ENCODE results near the gene PCED1A.

PCED1A gene

DNA sequence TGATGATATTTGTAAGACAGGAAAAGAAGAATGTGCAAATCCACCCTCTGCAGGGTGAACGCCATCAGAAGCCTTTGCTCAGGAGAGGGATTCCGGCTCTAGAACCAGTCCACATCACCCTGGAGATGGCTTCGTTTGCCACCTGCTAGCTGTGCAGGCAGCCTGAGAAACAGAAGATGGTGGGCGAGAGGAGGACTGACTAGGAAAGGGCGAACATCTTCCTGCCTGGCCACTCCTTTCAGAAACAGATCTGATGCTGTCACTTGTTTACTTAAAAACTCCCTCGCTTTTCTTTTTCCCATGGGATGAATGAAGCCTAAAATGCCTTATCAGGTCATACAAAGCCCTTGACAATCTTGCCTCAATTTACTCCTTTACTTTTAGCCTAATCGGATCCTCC, 34.0 kb upstream of the PCED1A start:
- Histone ChIP-seq H3K9ac (ENCODE audit: low read depth, low read length) (peak overlapping the region; percentile 81; the same call in 1 of the 2 replicates), H3K4me1 (ENCODE audit: insufficient read depth, low read length) (peaks cover 22% of the 10 kb centered on the region), H3K27ac (ENCODE audit: low read depth, low read length) (no peak overlapping the region), H3K4me3 (ENCODE audit: low read length) (peak overlapping the region; percentile 98), H3K36me3 (ENCODE audit: insufficient read depth, low read length) (peaks cover 7% of the 10 kb centered on the region; the same call in 1 of the 2 replicates), H3K27me3 (ENCODE audit: insufficient read depth, low read length) (peaks cover 22% of the 10 kb centered on the region), H3K9me3 (ENCODE audit: insufficient read depth, low read depth, low read length) (no peaks in the 10 kb centered on the region)
- WGBS: 57% methylated on average over 7 of the region's 7 CpGs

DNA sequence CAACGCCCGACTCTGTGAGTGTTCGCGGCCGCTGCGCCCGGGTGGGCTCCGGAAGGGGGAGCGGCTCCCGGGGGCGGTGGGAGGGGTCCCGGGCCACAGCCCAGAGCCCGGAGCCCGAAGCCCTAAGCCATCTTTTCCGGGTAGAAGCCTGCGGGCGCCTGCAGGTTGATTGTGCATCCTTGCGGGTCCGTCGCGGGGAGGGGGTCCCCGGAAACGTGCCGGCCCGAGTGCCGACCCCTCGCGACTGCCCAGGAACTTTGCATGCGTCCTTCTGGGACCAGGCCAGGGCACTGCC, 33.2 kb upstream of the PCED1A start:
- H3K36me3 ChIP-seq (ENCODE audit: insufficient read depth, low read length): peaks cover 7% of the 10 kb centered on the region; the same call in 1 of the 2 replicates
- no peaks in the 10 kb centered on the region for H3K9me3 ChIP-seq (ENCODE audit: insufficient read depth, low read depth, low read length)
- WGBS: under 1% methylated on average over 29 of the region's 29 CpGs
- H3K4me1 ChIP-seq (ENCODE audit: insufficient read depth, low read length): peaks cover 22% of the 10 kb centered on the region
- H3K4me3 ChIP-seq (ENCODE audit: low read length): peak overlapping the region; percentile 98
- peaks cover 22% of the 10 kb centered on the region for H3K27me3 ChIP-seq (ENCODE audit: insufficient read depth, low read length)
- peak overlapping the region; percentile 81 for H3K9ac ChIP-seq (ENCODE audit: low read depth, low read length)
- peak overlapping the region; percentile 73 for H3K27ac ChIP-seq (ENCODE audit: low read depth, low read length)

DNA sequence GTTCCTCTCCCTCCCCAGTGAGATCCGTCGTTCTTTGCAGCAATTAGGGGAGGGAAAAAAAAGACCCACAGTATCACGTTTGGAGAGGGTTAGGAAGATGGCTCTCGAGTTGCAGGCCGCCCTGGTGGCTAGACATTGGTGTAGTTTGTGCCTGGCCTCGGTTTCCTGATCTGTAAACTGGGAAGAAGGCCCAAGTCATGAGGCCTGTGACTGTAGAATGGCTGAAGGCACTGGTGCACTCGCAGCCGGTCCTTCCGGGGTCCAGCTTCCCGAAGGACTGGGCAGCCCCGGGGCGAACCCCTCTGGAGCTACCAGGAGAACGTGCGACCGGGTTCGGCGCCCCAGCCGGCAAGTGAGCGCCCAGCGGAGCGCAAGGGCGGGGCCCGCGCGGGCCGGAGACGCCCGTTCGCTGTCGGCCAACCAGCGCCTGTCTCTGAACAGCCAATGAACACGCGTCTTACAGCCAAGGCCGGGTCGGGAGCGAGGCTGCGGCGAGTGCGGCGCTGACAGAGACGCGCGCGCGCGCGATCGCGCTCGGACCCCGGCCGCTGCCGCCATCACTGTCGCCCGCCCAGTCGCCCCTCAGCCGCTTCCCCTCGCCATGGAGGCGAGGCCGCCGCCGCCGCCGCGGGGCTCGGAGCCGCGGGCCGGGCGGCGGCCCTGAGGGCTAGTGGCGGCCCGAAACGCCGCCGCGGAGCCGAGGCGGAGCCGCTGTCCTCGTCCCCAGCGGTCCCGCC, 32.7 kb upstream of the PCED1A start, which contains the start of gene PTPRA:
Gene PTPRA (plus strand): TSS at position 472 of the 737 bp plus-strand sequence. CDS start 90,797 bp downstream, outside the sequence.
- Histone ChIP-seq H3K4me1 (ENCODE audit: insufficient read depth, low read length) (peaks cover 22% of the 10 kb centered on the region), H3K9me3 (ENCODE audit: insufficient read depth, low read depth, low read length) (no peaks in the 10 kb centered on the region), H3K36me3 (ENCODE audit: insufficient read depth, low read length) (peaks cover 7% of the 10 kb centered on the region; the same call in 1 of the 2 replicates), H3K27ac (ENCODE audit: low read depth, low read length) (peak within 1 kb of the TSS; percentile 73), H3K9ac (ENCODE audit: low read depth, low read length) (peak within 1 kb of the TSS; percentile 81), H3K27me3 (ENCODE audit: insufficient read depth, low read length) (peaks cover 22% of the 10 kb centered on the region), H3K4me3 (ENCODE audit: low read length) (peak within 1 kb of the TSS; percentile 98)
- WGBS: under 1% methylated on average over 83 of the region's 83 CpGs

DNA sequence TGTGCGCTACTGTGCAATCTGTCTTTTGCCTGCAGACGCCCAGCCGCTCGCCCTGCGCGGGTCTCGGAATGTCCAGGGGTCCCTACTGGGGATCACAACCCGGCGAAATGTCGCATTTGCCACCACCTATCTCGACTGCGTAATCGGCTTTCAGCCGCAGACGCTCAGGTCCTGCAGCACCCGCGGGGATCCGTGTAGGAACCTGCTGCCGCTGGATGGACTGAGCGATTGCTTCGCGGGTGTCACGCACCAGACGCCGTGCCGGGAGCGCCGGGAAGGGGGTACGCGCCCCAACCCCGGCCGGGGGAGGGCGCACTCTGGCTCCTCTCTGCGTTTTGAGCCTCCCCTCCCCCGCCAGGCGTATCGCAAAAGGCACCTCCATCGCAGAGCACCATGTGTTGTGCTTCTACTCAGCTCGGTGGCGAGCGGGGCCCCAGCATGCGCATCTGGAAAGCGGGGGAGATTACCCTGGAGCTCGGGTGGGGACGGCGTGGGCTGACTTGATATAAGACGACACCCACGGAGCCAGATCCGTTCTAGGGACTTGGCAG, 32.1 kb upstream of the PCED1A start:
- H3K27ac ChIP-seq (ENCODE audit: low read depth, low read length): no peak overlapping the region
- H3K4me3 ChIP-seq (ENCODE audit: low read length): peak overlapping the region; percentile 98
- WGBS: under 1% methylated on average over 49 of the region's 49 CpGs
- no peaks in the 10 kb centered on the region for H3K9me3 ChIP-seq (ENCODE audit: insufficient read depth, low read depth, low read length)
- peaks cover 22% of the 10 kb centered on the region for H3K4me1 ChIP-seq (ENCODE audit: insufficient read depth, low read length)
- peaks cover 22% of the 10 kb centered on the region for H3K27me3 ChIP-seq (ENCODE audit: insufficient read depth, low read length)
- H3K9ac ChIP-seq (ENCODE audit: low read depth, low read length): peak overlapping the region; percentile 57
- peaks cover 6% of the 10 kb centered on the region; the same call in 1 of the 2 replicates for H3K36me3 ChIP-seq (ENCODE audit: insufficient read depth, low read length)

DNA sequence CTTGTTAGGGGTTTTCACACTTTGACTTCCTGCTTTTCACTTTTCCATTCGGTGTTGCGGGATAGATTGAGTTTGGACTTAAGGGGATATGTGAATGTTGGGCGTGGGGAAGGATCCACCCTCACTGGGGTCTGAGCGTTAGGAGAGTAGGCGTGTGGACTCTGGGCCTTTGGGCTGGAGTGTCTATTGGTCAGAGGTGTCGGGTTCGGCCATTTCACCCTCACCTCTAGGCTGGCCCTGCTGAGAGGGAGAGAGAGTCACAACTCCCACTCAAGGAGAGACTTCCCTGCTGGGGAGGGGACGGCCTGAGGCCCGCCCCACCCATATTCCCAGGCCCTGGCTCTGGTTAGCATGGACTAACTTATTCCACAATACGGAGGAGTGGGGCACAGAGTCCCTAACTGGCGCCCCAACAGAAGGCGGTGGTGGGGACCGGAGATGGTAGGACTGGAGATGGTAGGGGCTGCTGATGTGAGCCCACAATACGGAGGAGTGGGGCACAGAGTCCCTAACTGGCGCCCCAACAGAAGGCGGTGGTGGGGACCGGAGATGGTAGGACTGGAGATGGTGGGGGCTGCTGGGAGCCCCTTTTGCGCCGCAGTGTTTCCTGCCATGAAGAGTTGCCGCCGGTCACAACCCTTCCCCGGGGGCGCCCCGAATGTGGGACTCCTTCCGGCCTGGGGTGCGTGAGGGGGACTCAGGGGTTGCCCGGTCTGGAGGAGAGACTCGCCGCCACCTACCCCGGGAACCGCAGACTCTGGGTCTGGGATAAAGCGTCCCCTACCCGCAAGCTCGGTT, 31.4 kb upstream of the PCED1A start:
- Histone ChIP-seq H3K27me3 (ENCODE audit: insufficient read depth, low read length) (peaks cover 22% of the 10 kb centered on the region), H3K9ac (ENCODE audit: low read depth, low read length) (peak overlapping the region; percentile 57), H3K4me1 (ENCODE audit: insufficient read depth, low read length) (peaks cover 22% of the 10 kb centered on the region), H3K36me3 (ENCODE audit: insufficient read depth, low read length) (peaks cover 4% of the 10 kb centered on the region; the same call in 1 of the 2 replicates), H3K27ac (ENCODE audit: low read depth, low read length) (no peak overlapping the region), H3K4me3 (ENCODE audit: low read length) (peak overlapping the region; percentile 98), H3K9me3 (ENCODE audit: insufficient read depth, low read depth, low read length) (no peaks in the 10 kb centered on the region)
- 39% methylated on average over 32 of the region's 34 CpGs for WGBS

DNA sequence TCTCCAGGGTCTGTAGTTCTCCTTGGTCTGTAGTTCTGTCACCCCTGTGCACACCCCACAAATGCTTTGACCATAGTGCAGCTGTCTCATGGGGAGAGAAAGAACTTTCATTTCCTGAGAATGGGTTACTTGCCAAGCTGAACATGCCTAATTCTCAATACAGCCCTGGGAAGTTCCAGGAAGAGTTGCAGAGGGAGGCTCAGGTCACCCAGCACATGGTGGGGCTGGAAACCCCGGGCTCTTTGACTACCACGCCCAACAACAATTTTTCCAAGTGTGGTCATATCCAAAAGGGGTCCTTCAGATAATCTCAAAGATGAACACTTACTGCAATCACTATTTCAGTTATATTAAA, 30.6 kb upstream of the PCED1A start:
- H3K4me1 ChIP-seq (ENCODE audit: insufficient read depth, low read length): peaks cover 22% of the 10 kb centered on the region
- 0 out of 2 replicates have a peak, but pooled peaks cover 2% of the 10 kb centered on the region for H3K36me3 ChIP-seq (ENCODE audit: insufficient read depth, low read length)
- no peak overlapping the region for H3K27ac ChIP-seq (ENCODE audit: low read depth, low read length)
- no peaks in the 10 kb centered on the region for H3K9me3 ChIP-seq (ENCODE audit: insufficient read depth, low read depth, low read length)
- 83% methylated on average over 2 of the region's 2 CpGs for WGBS
- no peak overlapping the region for H3K9ac ChIP-seq (ENCODE audit: low read depth, low read length)
- H3K4me3 ChIP-seq (ENCODE audit: low read length): no peak overlapping the region
- H3K27me3 ChIP-seq (ENCODE audit: insufficient read depth, low read length): peaks cover 22% of the 10 kb centered on the region

DNA sequence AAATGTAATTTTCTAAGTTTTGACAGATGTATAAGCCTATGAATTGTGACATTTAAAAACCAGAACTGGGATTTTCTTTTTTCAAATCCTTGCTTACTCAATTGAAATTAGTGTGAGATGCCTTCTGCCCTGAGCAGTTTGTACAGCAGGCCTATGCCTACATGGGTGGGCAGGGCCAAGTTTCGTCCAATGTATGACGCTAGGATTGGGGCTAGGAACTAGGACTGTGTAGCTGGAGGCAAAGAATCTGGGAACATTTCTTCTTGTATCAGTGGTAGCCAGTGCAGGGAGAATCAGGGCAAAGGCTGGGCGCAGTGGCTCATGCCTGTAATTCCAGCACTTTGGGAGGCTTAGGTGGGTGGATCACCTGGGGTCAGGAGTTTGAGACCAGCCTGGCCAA, 28.9 kb upstream of the PCED1A start:
- Histone ChIP-seq H3K4me3 (ENCODE audit: low read length) (no peak overlapping the region), H3K4me1 (ENCODE audit: insufficient read depth, low read length) (peaks cover 12% of the 10 kb centered on the region), H3K27ac (ENCODE audit: low read depth, low read length) (no peak overlapping the region), H3K36me3 (ENCODE audit: insufficient read depth, low read length) (0 out of 2 replicates have a peak, but pooled peaks cover 2% of the 10 kb centered on the region), H3K9ac (ENCODE audit: low read depth, low read length) (no peak overlapping the region), H3K27me3 (ENCODE audit: insufficient read depth, low read length) (peaks cover 22% of the 10 kb centered on the region), H3K9me3 (ENCODE audit: insufficient read depth, low read depth, low read length) (no peaks in the 10 kb centered on the region)
- 92% methylated on average over 3 of the region's 3 CpGs for WGBS

DNA sequence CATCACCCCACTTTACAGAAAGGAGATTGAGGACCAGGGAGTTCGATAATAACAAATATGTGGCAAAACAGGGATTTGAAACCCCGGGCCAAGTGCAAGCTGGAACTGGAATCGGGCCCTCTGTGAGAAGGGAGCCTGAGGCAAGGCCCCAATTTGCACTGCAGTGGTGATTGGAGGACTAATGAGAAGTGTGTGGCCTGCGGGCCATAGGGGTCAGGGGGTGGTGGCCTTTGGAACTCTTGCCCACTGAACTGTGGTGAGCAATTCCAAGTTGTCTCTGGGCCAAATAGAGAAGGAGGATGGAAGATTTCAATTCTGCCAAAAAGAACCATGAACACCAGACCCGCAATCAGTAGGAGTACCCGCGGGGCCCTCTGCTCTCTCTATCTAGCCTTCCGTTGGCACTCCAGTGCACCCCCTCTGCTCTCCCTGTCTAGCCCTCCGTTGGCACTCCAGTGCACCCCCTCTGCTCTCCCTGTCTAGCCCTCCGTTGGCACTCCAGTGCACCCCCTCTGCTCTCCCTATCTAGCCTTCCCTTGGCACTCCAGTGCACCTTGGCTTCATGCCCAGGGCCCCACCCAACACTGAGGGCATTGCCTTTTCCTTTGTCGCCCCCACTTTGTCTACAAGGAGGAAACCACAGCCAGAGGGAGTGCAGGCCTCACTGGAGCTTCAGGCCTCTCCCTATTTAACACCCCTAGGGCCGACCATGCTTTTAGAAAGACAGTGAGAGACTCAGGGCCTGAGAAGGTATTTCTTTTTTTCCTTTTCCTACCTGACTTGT, 26.8 kb upstream of the PCED1A start:
- 92% methylated on average over 12 of the region's 12 CpGs for WGBS
- H3K27ac ChIP-seq (ENCODE audit: low read depth, low read length): no peak overlapping the region

DNA sequence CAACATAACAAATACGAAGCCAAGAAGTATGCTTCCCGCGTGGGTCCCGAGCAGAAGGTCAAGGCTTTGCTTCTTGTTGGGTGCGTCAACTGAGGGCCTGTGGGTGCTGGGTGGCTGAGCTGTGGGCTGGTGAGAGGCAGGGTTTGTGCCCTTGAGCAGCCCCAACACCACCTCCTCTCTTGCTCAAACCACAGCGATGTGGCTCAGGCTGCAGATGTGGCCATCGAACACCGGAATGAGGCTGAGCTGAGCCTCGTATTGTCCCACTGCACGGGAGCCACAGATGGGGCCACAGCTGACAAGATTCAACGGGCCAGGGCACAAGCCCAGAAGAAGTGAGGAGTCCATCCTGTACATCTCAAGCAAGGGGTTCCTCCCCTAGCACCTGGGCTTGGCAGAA, 25.8 kb upstream of the PCED1A start:
- Histone ChIP-seq H3K4me1 (ENCODE audit: insufficient read depth, low read length) (peaks cover 6% of the 10 kb centered on the region; the same call in 1 of the 2 replicates), H3K9ac (ENCODE audit: low read depth, low read length) (no peak overlapping the region), H3K27ac (ENCODE audit: low read depth, low read length) (no peak overlapping the region), H3K4me3 (ENCODE audit: low read length) (no peak overlapping the region), H3K27me3 (ENCODE audit: insufficient read depth, low read length) (peaks cover 5% of the 10 kb centered on the region; the same call in 1 of the 2 replicates), H3K36me3 (ENCODE audit: insufficient read depth, low read length) (0 out of 2 replicates have a peak, but pooled peaks cover 2% of the 10 kb centered on the region), H3K9me3 (ENCODE audit: insufficient read depth, low read depth, low read length) (no peaks in the 10 kb centered on the region)
- 96% methylated on average over 11 of the region's 11 CpGs for WGBS

More for the DNA sequence above, 26.8 kb upstream of the PCED1A start:
- H3K36me3 ChIP-seq (ENCODE audit: insufficient read depth, low read length): 0 out of 2 replicates have a peak, but pooled peaks cover 2% of the 10 kb centered on the region
- H3K4me1 ChIP-seq (ENCODE audit: insufficient read depth, low read length): peaks cover 9% of the 10 kb centered on the region; the same call in 1 of the 2 replicates
- H3K9ac ChIP-seq (ENCODE audit: low read depth, low read length): no peak overlapping the region
- H3K9me3 ChIP-seq (ENCODE audit: insufficient read depth, low read depth, low read length): no peaks in the 10 kb centered on the region
- peaks cover 16% of the 10 kb centered on the region for H3K27me3 ChIP-seq (ENCODE audit: insufficient read depth, low read length)
- H3K4me3 ChIP-seq (ENCODE audit: low read length): no peak overlapping the region

DNA sequence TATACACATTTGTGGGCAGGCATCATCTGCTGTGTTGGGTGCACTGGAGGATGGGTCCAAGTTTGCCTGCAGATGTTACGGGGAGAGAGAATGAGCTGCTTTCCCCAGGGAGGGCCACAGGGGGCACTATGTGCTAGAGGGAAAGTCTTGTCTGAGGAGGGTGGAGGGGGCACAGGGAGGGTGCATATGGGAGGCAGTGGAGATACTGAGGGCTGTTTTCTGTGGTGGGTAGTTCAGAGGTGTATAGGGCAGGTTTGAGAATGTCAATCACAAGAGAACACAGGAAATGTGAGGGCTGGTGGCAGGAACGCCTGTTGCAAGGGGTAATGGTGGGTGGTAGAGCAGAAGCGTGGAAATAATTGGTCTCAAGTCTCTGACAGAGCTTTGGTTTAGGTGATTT, 25.2 kb upstream of the PCED1A start:
- Histone ChIP-seq H3K9ac (ENCODE audit: low read depth, low read length) (no peak overlapping the region), H3K36me3 (ENCODE audit: insufficient read depth, low read length) (0 out of 2 replicates have a peak, but pooled peaks cover 2% of the 10 kb centered on the region), H3K9me3 (ENCODE audit: insufficient read depth, low read depth, low read length) (no peaks in the 10 kb centered on the region), H3K4me1 (ENCODE audit: insufficient read depth, low read length) (no peaks in the 10 kb centered on the region; the same call in 1 of the 2 replicates), H3K27me3 (ENCODE audit: insufficient read depth, low read length) (no peaks in the 10 kb centered on the region), H3K27ac (ENCODE audit: low read depth, low read length) (no peak overlapping the region), H3K4me3 (ENCODE audit: low read length) (no peak overlapping the region)
- 94% methylated on average over 3 of the region's 3 CpGs for WGBS
